Gastroesophageal sphincter (tissue), 3 donors: ENCODE measurements around the gene PFKFB2.

Source experiments
- CTCF ChIP-seq, 4 experiments: fragments of 200-600 bp in 2 of 4; fragments of 450-650 bp in 2 of 4; sonication (generic) in 1 of 4; IDR thresholded peaks; one replicate each; pipeline ENCODE4 v1.5.1; 2017 to 2019; ENCODE audit warnings: antibody characterized with exemption in 4 of 4, mild to moderate bottlenecking in 2 of 4, moderate library complexity in 2 of 4
- EP300 ChIP-seq: sonication (generic); formaldehyde crosslinking; IDR thresholded peaks from one replicate; pipeline ENCODE4 v1.6.1; 2017; ENCODE audit warnings: antibody characterized with exemption, mild to moderate bottlenecking
- POLR2A ChIP-seq, 2 donors: fragments of 450-650 bp; IDR thresholded peaks; one replicate each; pipeline ENCODE4 v1.6.1; 2017; ENCODE audit warnings: antibody characterized with exemption in 2 of 2, mild to moderate bottlenecking in 2 of 2, moderate library complexity in 1 of 2
- POLR2AphosphoS5 ChIP-seq: sonication (generic); formaldehyde crosslinking; IDR thresholded peaks from one replicate; pipeline ENCODE4 v1.6.1; 2017; ENCODE audit warnings: antibody characterized with exemption

DNA sequence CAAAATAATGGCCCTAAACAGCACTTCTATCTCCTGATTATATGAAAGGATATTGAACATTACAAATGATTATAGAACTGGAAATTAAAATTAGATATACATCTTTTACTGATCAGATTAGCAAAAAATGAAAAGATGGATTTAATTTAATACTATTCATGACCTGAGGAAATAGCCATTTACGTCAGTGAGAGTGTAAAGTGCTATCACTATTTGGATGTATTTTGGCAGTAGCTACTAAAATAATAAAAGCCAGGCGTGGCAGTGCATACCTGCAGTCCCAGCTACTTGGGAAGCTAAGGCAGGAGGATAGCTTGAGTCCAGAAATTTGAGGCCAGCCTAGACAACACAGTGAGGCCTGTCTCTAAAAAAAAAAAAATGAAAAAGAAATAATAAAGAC, 40.9 kb downstream of the PFKFB2 start:
- TF ChIP-seq CTCF (IDR thresholded peaks at IDR 0.05): no peak
- TF ChIP-seq EP300: no peak
- TF ChIP-seq POLR2A (IDR thresholded peaks at IDR 0.05): no peak
- TF ChIP-seq POLR2AphosphoS5: no peak
